ENCODE data around the gene ITM2C. TPM values are rescaled to one million over a fixed set of nuclear protein-coding genes. Genes with fewer than 3 reads are reported as not detected.

The ITM2C gene
- total RNA-seq, 1 experiment from 2014 or later: 184 TPM

- in situ Hi-C loops (cut with HindIII; ENCODE audit: low pct_unique_long_range_greater_than_20kb, low sequenced_read_pairs): no loop called here
- no peak for DNase-seq (ENCODE audit: low read depth, low spot score)
Observed at GRCh38 chr2:230846360-230846759, 18.4 kb upstream of the ITM2C start.

- in situ Hi-C loops (cut with HindIII; ENCODE audit: low pct_unique_long_range_greater_than_20kb, low sequenced_read_pairs): no loop called here
- peak; percentile 74 for DNase-seq (ENCODE audit: low read depth, low spot score)
Observed at GRCh38 chr2:230847883-230848388, 16.8 kb upstream of the ITM2C start.

DNA sequence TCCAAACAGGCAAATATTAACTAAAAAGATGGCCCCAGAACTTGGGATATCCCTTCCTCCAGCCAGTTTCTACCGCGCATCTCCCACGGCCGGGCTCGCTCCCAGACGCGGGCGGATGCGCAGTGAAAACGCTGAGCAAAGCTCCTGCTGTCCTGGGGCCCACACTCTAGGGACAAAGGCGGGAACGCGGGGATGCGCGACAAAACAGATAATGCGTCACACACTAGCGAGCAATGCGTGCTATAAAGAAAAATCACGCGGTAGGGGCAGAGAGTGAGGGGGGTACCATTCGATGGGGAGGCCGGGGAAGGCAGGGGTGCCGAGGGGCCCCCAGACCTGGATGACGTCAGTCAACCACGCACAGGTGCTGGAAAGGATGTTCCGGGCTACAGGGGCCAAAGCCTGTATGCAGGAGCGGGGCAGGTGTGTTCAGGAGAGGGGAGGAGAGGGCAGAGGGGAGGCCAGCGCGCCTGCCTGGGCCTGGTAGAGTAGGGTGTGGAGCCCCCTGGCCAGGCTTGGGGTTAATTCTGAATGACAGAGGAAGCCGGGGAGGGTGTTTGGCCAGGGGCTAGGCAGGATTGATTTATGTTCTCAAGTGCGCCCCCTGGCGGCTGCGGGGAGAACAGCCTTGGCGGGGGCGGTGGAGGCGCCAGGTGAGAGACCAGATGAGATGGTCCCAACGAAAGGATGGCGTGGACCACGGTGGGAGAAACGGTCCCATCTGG is 14.9 kb upstream of the ITM2C start:
- DNase-seq (ENCODE audit: low read depth, low spot score): peak; percentile 48
- in situ Hi-C loops (cut with HindIII; ENCODE audit: low pct_unique_long_range_greater_than_20kb, low sequenced_read_pairs): no loop called here

DNA sequence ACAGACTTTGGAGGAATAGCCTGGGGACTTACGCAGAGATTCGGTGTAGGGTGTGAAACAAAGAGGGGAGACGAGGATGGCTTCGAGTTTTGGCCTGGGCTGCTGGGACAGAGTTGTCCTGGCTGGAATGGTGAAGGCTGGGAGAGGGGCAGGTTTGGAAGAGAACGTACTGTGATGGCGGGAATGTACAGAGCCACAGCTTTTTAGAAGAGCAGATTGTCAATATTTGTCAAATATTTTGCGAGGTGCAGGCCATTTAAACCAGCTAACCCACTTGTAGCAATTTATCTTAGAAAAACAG is 14.4 kb upstream of the ITM2C start:
- DNase-seq (ENCODE audit: low read depth, low spot score): no peak
- in situ Hi-C loops (cut with HindIII; ENCODE audit: low pct_unique_long_range_greater_than_20kb, low sequenced_read_pairs): no loop called here

DNA sequence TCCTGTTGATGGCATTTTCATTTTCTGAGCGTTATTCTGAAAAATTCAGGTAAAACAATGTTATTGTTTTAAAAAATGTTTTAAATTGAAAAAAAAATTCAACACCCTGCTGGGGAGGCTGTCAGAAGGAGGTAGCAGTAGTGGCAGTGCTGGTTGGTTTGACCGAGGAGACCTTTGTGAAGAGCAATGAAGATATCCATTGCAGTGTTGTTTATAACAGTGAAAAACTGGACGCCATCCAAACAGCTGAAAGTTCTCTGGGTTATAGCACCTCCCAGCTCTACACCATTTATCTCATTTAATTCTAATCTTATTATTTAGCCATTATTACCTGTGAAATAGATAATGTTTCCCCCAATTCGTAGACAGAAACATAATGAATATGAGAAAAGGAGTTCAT is 12.6 kb upstream of the ITM2C start:
- in situ Hi-C loops (cut with HindIII; ENCODE audit: low pct_unique_long_range_greater_than_20kb, low sequenced_read_pairs): no loop called here
- no peak for DNase-seq (ENCODE audit: low read depth, low spot score)

DNA sequence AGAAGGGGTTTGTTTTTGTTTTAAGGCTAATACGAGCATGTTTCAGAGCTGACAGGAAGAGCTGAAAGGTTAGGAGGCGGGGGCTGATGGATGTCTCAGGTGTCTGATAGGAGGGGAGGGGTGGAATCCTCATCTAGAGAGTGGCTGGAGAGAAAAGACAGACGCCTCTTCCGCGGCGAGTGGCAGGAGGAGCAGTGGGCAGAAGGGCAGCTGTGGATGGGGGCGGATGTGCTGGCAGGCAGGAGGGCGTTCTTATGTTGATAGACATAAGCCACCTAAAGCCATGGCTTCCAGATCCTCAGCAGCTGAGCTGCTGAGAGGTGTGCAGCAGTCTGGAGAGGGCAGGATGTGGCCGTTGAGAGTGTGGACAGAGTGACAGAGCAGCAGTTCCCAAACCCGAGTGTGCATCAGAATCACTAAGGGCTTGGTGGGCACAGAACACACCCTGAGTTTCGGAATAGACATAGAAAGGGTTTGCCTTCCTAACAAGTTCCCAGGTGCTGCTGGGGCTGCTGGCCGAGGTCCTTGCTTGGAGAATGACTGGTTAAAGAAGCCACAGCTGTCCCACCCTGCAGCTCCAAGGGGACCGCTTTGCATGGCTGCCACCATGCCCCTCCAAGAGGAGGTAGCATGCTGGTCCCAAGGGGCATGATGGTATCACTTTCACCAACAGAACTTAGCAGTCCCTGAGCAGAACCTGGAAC is 3.0 kb upstream of the ITM2C start:
- DNase-seq (ENCODE audit: low read depth, low spot score): no peak
- in situ Hi-C loops (cut with HindIII; ENCODE audit: low pct_unique_long_range_greater_than_20kb, low sequenced_read_pairs): no loop called here

DNA sequence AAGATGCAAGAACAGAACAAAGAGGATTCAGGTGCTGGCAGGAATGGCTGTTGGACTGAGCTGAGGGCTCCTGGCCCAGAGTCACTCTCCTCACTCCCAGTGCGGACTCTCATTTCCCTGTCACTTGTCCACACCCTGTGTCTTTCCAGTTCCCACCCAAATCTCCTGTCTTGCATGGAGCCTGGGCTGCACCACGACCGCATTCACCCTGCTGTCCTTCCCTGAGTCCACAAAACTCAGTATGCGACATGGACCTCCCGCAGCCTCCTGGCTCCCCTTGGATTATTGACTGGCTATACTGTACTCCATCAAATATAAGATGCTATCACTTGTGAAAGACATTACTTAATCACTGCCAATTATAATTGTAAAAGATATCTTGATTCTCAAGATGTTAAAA is 2.5 kb upstream of the ITM2C start:
- DNase-seq (ENCODE audit: low read depth, low spot score): no peak
- in situ Hi-C loops (cut with HindIII; ENCODE audit: low pct_unique_long_range_greater_than_20kb, low sequenced_read_pairs): no loop called here

- no peak for DNase-seq (ENCODE audit: low read depth, low spot score)
- in situ Hi-C loops (cut with HindIII; ENCODE audit: low pct_unique_long_range_greater_than_20kb, low sequenced_read_pairs): no loop called here
Observed at GRCh38 chr2:230863031-230863430, 1.7 kb upstream of the ITM2C start.

DNA sequence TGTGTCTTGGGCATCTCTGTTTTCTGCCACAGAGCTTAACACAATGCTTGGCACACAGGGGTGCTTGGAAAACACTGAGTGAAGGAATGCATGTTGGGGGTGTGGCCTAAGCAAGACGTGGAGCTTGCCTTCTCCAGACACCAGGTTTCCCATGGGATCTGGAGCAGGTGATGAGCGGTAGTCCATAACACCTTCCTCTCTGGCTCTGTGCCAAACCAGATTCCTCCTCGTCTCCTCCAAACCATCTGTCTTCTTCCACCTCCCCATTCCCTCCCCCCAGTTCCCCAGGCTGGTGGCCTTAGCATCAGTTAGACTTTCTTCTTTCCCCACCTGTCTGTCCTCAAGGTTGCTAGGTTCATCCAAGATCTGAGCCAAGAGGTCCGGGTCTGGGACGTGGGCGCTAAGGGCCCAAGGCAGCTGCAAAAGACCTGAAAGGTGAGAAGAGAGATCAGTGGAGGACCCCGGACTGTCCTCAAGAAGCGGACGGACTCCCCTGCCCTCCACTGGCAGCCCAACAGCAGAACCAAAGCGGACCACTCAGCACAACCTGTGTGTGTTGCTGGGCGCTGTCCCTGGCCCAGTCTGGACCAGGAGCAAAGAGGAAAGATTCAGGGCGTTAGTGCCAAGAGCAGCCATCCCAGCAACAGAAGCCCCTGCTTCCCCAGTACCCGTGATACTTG is 1.2 kb upstream of the ITM2C start:
- DNase-seq (ENCODE audit: low read depth, low spot score): no peak
- in situ Hi-C loops (cut with HindIII; ENCODE audit: low pct_unique_long_range_greater_than_20kb, low sequenced_read_pairs): no loop called here

DNA sequence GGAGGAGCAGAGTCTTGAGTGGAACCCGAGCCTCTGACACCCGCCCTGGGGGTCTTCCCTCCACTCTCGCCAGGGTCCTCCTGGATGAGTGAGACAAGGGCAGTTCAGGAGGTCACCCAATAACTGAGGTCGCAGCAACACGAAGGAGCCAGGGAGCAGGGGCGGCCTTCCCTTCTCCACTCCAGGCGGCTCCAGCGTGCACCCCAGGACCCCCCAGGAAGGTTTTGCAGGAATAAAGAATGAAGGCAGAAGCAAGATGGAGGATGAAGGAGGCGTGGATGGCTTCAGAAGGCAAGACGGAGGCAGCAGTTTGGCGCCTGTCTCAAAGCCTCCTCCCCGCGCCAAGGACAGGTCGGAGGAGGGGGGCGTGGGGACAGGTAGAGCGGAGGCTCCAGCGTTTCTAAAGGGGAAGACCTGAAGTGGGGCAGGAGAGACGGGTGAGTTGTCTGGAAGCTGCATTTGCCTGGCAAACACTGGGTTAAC is 579 bp upstream of the ITM2C start:
- in situ Hi-C loops (cut with HindIII; ENCODE audit: low pct_unique_long_range_greater_than_20kb, low sequenced_read_pairs): no loop called here
- DNase-seq (ENCODE audit: low read depth, low spot score): no peak

- no peak for DNase-seq (ENCODE audit: low read depth, low spot score)
- in situ Hi-C loops (cut with HindIII; ENCODE audit: low pct_unique_long_range_greater_than_20kb, low sequenced_read_pairs): no loop called here
Observed at GRCh38 chr2:230865307-230865765, 594 bp downstream of the ITM2C start.

DNA sequence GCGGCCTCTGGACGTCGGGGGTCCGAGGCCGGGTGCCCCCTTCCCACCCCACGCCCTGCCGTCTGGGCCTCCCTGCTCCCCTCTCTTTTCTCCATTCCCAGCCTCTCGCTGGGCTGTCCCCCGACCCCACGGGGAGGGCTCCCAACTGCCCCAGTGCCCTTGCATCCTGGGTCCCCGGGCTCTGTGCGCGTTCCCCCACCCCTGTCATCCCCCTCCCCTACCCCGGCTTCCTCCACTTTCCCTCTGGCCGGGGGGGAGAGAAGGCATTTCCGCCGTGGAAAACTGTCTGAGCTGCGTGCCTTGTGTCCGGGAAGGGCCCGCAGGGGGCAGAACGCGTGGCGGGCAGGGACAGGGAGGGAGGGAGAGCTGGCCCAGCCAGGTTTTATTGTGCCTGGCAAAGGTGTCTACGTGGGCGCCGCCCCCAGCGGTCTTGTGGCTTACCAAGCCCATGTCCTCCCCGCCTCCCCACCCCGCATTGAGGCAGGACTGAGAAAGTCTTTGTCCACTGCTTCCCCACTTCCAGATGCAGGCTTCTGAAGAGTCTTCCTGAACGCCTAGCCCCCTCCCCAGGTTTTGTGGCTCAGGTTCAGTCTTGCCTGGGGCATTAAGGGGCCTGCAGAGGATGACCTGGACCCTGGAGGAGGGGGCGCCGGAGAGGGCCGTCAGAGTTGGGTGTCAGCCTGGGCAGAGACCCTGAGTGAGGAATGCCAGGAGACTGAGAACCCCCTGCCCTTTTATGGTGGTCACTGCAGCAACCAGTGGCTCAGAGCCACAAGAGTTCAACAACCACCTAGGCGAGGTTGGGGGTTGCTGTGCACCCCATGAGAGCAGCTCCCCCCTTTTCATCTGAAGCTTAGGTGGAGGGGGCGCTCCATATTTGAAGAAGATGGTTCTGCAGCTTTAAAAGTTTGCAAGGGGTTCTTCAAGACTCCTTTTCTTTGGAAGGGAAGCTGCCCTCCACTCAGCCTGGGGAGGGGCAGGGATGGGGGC is 1.3 kb downstream of the ITM2C start:
- peak; percentile 41 for DNase-seq (ENCODE audit: low read depth, low spot score)
- in situ Hi-C loops (cut with HindIII; ENCODE audit: low pct_unique_long_range_greater_than_20kb, low sequenced_read_pairs): no loop called here

DNA sequence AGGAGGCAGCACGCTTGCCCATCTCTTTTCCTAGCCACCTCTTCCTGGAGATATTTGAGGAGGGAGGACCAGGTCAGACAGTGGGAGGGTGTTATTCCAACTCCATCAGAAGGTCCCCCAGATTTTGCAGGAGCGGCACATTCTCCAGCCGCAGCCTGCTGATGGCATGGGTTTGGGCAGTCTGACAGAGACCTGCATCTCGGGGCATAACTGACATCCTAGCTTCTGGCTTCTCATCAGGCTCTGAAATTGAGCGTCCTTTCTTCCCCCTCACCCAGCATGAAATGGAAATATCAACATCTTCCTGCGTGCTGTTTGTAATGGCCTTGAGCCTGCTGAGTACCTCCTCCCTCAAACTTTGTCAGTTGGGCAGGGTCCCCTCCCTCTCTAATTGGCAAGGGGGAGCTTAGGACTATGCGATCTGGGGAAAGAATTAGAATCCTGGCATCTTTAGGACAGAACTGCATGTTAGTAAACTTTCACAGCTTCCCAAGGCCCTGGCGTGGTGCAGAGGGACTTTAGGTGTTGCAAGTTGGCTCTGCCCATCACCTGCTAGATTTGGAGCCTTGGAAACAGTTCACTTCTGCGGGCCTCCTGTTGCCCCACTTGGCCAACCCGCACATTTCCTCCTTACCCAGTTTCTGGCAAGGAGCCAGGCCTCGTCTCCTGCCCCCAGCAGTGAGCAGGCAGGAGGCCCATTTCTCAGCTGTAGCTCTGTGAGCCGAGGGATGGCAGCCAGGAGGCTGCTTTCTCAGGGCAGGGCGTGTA is 2.2 kb downstream of the ITM2C start:
- in situ Hi-C loops (cut with HindIII; ENCODE audit: low pct_unique_long_range_greater_than_20kb, low sequenced_read_pairs): no loop called here
- peak; percentile 62 for DNase-seq (ENCODE audit: low read depth, low spot score)

GRCh38 chr2:230868161-230868946 is 3.6 kb downstream of the ITM2C start:
- no peak for DNase-seq (ENCODE audit: low read depth, low spot score)

GRCh38 chr2:230868947-230869913 is 4.5 kb downstream of the ITM2C start:
- DNase-seq (ENCODE audit: low read depth, low spot score): no peak
- in situ Hi-C loops (cut with HindIII; ENCODE audit: low pct_unique_long_range_greater_than_20kb, low sequenced_read_pairs): no loop called here

More at GRCh38 chr2:230868161-230868946, 3.6 kb downstream of the ITM2C start:
- in situ Hi-C loops (cut with HindIII; ENCODE audit: low pct_unique_long_range_greater_than_20kb, low sequenced_read_pairs): no loop called here
